ENCODE data around the gene WBP11.
A peak's percentile ranks its signal among the peaks of the same experiment; 100 is the strongest.

WBP11 gene

DNA sequence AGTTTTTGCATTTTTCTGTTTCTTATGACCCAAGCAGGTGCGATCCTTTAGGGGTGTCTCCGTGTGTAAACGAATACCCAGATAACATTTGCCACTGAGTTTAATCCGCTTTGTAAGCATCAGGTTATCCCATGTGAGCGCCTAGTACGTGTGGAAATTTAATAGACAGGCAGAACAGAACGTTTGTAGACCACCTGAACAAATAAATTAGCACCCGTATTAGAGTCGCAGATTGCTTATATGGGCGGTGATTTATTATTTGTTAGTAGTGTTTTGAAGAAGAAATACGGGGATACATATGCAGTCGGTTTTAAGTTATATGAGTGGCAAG, 517 bp upstream of the WBP11 start:
- Mint-ChIP-seq H3K4me1 (ENCODE audit: low read depth in 2 of 2) (peaks cover 9 to 19% of the 10 kb centered on the region in 2 donors), H3K36me3 (ENCODE audit: insufficient read depth) (peaks cover 14% of the 10 kb centered on the region), H3K9me3 (no peaks in the 10 kb centered on the region), H3K4me3 (no peak overlapping the region), H3K27ac (no peak overlapping the region), H3K27me3 (no peaks in the 10 kb centered on the region)
- DNase-seq = no peak
- ATAC-seq (replicated peaks) = peak; percentile 3

DNA sequence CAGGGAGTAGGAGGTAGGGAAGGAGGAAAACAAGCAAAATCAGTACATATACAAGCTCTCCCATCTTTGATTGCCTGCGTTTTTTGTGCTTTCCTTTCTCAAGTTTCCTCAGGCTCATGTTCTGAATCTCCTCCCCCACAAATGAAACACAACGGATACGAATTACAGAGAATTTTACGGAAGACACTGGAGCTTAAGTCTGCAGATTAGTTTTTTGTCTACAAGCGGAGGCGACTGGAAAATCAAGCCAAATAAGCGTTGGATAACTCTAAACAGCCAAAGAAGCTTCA, 612 bp downstream of the WBP11 start:
- H3K27ac Mint-ChIP-seq = no peak overlapping the region
- no peaks in the 10 kb centered on the region for H3K27me3 Mint-ChIP-seq
- H3K4me3 Mint-ChIP-seq = no peak overlapping the region
- ATAC-seq (replicated peaks) (no peak), DNase-seq (no peak)
- peaks cover 26% of the 10 kb centered on the region for H3K36me3 Mint-ChIP-seq (ENCODE audit: insufficient read depth)
- H3K9me3 Mint-ChIP-seq = no peaks in the 10 kb centered on the region
- peaks cover 9 to 19% of the 10 kb centered on the region in 2 donors for H3K4me1 Mint-ChIP-seq (ENCODE audit: low read depth in 2 of 2)

DNA sequence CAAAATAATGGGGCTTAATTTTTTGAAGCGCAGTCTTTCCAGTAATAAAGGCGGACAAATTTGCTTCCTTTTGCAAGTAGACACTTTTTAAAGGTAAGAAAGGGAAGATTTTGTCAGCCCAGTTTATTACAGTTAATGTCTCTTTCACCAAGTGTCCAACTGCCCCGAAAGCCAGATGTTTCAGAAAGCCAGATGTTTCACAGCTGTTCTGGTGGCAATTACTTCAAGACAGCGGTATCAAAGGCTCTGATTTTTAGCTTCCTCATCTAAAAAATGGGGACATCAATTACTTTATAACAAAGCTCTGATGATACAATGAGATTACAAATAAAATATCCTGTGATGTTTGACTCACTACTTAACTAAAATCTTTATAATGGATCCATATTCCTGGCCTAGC, 1.0 kb downstream of the WBP11 start:
- H3K4me3 Mint-ChIP-seq = no peak overlapping the region
- peaks cover 9 to 19% of the 10 kb centered on the region in 2 donors for H3K4me1 Mint-ChIP-seq (ENCODE audit: low read depth in 2 of 2)
- no peak overlapping the region for H3K27ac Mint-ChIP-seq
- no peak for DNase-seq
- H3K9me3 Mint-ChIP-seq = no peaks in the 10 kb centered on the region
- no peak for ATAC-seq (replicated peaks)
- H3K27me3 Mint-ChIP-seq = no peaks in the 10 kb centered on the region
- peaks cover 30% of the 10 kb centered on the region for H3K36me3 Mint-ChIP-seq (ENCODE audit: insufficient read depth)

DNA sequence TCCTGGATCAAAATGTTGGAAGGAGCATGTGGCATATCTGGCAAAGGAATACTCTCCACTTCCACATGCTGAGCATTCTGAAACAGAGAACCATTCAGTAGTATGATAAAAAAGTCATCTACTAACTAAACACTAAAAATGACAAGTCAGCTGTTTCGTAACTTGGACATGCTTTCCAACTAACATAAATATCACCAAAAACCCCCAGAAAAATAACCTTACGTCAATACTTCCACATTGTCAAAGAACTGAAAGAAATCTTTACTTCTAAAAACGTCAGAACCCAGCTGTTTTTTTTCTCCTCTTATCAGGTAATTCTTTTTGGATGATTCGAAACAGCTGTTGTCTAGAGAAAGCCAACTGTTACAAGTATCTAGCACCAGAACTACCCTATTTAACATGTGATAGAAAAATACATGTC, 8.2 kb downstream of the WBP11 start:
- Mint-ChIP-seq H3K4me3 (no peak overlapping the region), H3K27me3 (no peaks in the 10 kb centered on the region), H3K27ac (no peak overlapping the region), H3K4me1 (ENCODE audit: low read depth in 2 of 2) (peaks cover 0 to 8% of the 10 kb centered on the region in 2 donors), H3K36me3 (ENCODE audit: insufficient read depth) (peaks cover 98% of the 10 kb centered on the region), H3K9me3 (no peaks in the 10 kb centered on the region)
- DNase-seq (no peak), ATAC-seq (replicated peaks) (no peak)

DNA sequence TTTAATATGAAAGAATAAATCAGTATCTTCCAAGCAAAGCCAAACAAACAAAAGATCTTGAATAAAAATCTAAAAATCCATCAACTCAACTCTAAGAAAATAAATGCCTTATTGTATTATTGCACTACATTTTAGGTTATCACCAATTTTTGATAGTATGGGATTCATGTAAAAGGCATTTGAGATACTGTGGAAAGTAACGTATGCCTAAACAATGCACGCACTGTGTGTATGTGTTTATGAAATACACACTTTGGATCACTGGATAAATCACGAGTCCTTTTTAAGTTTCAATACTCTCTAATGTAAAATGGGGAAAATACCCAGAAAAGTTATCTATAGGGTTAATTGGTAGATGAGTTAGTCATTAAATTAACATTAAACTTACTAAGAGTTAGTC, 17.7 kb downstream of the WBP11 start:
- Mint-ChIP-seq H3K4me1 (ENCODE audit: low read depth in 2 of 2) (peaks cover 3% of the 10 kb centered on the region in 2 donors), H3K36me3 (ENCODE audit: insufficient read depth) (peaks cover 62% of the 10 kb centered on the region), H3K27me3 (no peaks in the 10 kb centered on the region), H3K9me3 (no peaks in the 10 kb centered on the region), H3K27ac (peak overlapping the region in 1 of 2 donors; percentile 52), H3K4me3 (no peak overlapping the region)
- DNase-seq (no peak), ATAC-seq (replicated peaks) (no peak)

DNA sequence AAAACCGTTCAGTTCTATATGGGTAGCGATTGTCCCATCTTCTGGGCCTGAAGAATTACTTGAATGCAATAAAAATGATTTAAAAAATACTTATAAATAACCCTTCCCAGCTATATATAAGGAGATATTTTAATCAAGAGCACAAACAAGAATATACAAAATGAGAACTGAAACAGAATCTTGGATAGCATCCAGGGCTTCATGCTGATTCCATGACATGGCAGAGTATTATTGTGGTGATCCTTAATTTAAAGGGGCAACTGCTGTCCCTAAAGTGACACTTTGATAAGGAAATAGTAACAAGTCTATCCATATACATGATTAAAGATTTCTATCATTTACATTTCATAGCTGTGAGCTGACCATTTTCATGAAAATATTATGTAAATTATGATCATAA, 18.8 kb downstream of the WBP11 start:
- Mint-ChIP-seq H3K36me3 (ENCODE audit: insufficient read depth) (peaks cover 52% of the 10 kb centered on the region), H3K4me1 (ENCODE audit: low read depth in 2 of 2) (peaks cover 6 to 7% of the 10 kb centered on the region in 2 donors), H3K4me3 (no peak overlapping the region), H3K27ac (no peak overlapping the region), H3K9me3 (no peaks in the 10 kb centered on the region), H3K27me3 (no peaks in the 10 kb centered on the region)
- DNase-seq = no peak
- ATAC-seq (replicated peaks) = no peak

DNA sequence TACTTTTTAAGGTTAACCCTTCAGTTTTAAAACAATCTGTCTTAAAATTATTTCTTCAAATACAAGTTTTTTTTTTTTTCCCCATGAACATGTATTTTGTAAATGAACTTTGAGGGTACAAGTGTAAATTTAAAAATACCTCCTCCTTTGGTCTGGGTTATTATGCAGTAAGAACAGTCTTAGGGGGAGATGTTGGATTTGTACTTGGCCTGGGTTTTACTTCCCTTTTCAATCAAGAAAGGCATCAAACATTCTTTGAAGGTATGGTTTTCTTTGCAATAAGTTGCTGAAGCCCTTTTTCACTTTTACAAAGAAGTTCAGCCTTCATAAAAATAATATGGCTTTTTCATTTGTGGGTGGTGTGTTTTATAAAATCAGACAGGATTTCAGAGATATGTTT, 20.5 kb downstream of the WBP11 start:
- Mint-ChIP-seq H3K27me3 (no peaks in the 10 kb centered on the region), H3K9me3 (no peaks in the 10 kb centered on the region), H3K4me1 (ENCODE audit: low read depth in 2 of 2) (peaks cover 6 to 8% of the 10 kb centered on the region in 2 donors), H3K4me3 (no peak overlapping the region), H3K36me3 (ENCODE audit: insufficient read depth) (peaks cover 37% of the 10 kb centered on the region), H3K27ac (no peak overlapping the region)
- DNase-seq = no peak
- ATAC-seq (replicated peaks) = no peak

DNA sequence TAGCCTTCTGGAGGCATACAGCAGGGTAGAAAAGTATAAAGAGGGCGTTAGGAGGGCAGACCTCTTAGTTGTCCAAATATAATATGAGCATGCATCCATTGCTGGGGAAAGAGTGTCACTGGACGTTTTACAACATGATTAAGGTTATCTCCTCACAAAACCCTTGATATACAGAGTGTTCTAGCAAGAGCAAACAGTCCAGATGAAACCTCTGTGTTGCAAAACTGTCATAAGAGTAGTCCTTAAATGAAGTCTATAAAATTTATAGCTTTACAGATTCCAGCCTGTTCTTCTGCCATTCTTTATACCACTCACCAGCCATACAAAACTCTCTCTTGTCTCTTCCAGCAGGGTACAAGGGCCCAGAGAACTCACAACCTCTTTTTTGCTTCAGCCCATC, 21.7 kb downstream of the WBP11 start:
- no peak for DNase-seq
- no peak for ATAC-seq (replicated peaks)
- no peak overlapping the region for H3K27ac Mint-ChIP-seq

DNA sequence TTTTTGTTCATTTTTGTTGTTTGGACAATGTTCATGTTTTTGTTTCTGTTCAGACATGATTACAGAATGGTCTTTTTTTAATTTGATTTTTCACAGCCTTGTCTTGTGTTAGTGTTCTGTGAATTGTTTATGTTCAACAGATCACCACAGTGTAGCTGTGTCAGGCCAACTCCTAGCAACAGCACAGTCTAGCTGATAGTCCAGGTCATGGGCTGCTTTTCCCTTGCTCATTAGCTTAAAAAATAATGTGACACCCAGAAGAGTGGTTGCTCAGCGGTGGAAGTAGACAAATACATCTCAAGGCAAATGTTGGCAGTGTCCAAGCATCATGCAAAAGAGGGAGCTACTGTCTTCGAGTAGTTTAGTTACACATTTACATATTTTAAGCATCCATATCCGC, 22.4 kb downstream of the WBP11 start:
- H3K4me3 Mint-ChIP-seq = no peak overlapping the region
- no peak overlapping the region for H3K27ac Mint-ChIP-seq
- H3K4me1 Mint-ChIP-seq (ENCODE audit: low read depth in 2 of 2) = peaks cover 10 to 12% of the 10 kb centered on the region in 2 donors
- peaks cover 18% of the 10 kb centered on the region for H3K36me3 Mint-ChIP-seq (ENCODE audit: insufficient read depth)
- ATAC-seq (replicated peaks) (no peak), DNase-seq (no peak)
- no peaks in the 10 kb centered on the region for H3K9me3 Mint-ChIP-seq
- H3K27me3 Mint-ChIP-seq = no peaks in the 10 kb centered on the region

More for the DNA sequence above, 21.7 kb downstream of the WBP11 start:
- H3K4me1 Mint-ChIP-seq (ENCODE audit: low read depth in 2 of 2) = peaks cover 4 to 5% of the 10 kb centered on the region in 2 donors
- peaks cover 25% of the 10 kb centered on the region for H3K36me3 Mint-ChIP-seq (ENCODE audit: insufficient read depth)
- H3K27me3 Mint-ChIP-seq = no peaks in the 10 kb centered on the region
- H3K4me3 Mint-ChIP-seq = no peak overlapping the region
- no peaks in the 10 kb centered on the region for H3K9me3 Mint-ChIP-seq

DNA sequence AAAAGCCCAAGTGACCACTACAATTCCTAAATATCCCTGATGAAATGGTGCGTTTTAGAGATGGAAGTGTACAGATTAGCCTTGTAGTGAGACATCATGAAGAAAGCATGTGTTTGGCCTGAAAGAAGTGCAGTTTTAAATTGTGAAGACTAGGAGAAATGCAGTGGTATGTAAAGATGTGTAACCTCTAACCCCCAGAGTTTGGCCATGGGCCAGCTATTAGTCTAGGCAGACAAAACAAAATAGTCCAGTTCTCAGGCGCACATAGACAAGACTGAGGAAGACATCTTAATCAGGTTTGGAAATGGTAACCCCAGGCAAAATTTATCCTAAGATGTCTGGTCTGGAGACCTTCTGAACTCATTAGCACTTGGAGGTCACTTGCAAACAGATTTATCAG, 23.4 kb downstream of the WBP11 start:
- DNase-seq = no peak
- Mint-ChIP-seq H3K27ac (no peak overlapping the region), H3K4me3 (no peak overlapping the region)

DNA sequence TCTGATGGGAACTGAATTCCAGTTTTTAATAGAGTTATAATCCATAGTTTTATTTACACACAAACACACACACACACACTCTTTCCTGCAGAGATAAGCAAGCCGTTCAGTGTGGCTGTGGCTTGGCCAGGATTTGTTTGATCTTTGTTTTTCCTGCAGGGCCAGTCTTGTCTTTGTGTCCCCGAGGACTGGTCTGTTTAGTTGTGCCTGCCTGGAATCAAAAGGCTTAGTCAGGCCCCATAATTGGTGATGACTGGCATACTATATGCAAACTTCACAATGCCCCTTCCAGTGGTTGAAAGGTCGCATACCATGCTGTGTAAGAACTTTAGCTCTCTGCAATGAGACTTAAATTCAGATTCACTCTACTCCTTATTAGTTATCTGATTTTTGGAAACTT, 26.0 kb downstream of the WBP11 start:
- H3K4me1 Mint-ChIP-seq (ENCODE audit: low read depth in 2 of 2) = peaks cover 28 to 37% of the 10 kb centered on the region in 2 donors
- no peak overlapping the region for H3K4me3 Mint-ChIP-seq
- H3K36me3 Mint-ChIP-seq (ENCODE audit: insufficient read depth) = peaks cover 24% of the 10 kb centered on the region
- H3K27me3 Mint-ChIP-seq = no peaks in the 10 kb centered on the region
- H3K27ac Mint-ChIP-seq = no peak overlapping the region
- DNase-seq (no peak), ATAC-seq (replicated peaks) (no peak)
- H3K9me3 Mint-ChIP-seq = no peaks in the 10 kb centered on the region

More for the DNA sequence above, 23.4 kb downstream of the WBP11 start:
- ATAC-seq (replicated peaks) = no peak
- Mint-ChIP-seq H3K9me3 (no peaks in the 10 kb centered on the region), H3K36me3 (ENCODE audit: insufficient read depth) (peaks cover 12% of the 10 kb centered on the region), H3K4me1 (ENCODE audit: low read depth in 2 of 2) (peaks cover 19 to 22% of the 10 kb centered on the region in 2 donors), H3K27me3 (no peaks in the 10 kb centered on the region)

DNA sequence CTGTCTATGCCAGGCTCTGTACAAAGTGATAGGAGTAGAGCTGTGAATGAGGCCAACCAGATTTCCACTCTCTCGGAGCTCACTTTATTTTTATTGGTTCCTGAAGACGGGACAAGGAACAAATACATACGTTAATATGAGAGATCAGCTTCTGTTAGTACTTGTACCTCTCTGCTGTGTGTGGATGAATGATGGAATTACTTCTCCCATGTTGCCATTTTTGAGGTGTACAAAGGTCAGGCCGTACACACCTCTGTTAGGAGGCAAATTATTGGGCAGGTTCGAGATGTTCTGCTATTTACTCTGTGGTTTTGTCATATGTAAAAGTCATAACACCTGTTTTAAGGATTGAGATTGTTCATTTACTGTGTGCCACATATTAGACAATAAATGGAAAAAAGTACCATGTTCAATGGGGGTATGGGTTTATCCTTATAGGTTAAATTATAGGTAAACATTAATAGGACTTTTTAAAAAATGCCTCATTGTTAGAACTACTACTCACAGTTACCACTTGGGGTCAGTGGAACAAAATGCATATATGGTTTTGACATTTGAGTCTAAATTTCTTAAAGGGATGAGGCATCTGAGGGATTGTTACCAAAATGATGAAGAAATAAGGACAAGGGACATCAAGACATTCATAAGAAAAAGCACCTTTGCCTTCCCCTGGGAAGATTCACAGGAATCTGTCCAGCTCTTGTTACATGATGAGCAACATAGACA, 26.9 kb downstream of the WBP11 start:
- H3K4me3 Mint-ChIP-seq = peak overlapping the region in 1 of 2 donors; percentile 99
- no peaks in the 10 kb centered on the region for H3K9me3 Mint-ChIP-seq
- peaks cover 33 to 44% of the 10 kb centered on the region in 2 donors for H3K4me1 Mint-ChIP-seq (ENCODE audit: low read depth in 2 of 2)
- ATAC-seq (replicated peaks) = no peak
- H3K36me3 Mint-ChIP-seq (ENCODE audit: insufficient read depth) = peaks cover 32% of the 10 kb centered on the region
- no peak for DNase-seq
- H3K27ac Mint-ChIP-seq = peak overlapping the region in 1 of 2 donors; percentile 97
- no peaks in the 10 kb centered on the region for H3K27me3 Mint-ChIP-seq

DNA sequence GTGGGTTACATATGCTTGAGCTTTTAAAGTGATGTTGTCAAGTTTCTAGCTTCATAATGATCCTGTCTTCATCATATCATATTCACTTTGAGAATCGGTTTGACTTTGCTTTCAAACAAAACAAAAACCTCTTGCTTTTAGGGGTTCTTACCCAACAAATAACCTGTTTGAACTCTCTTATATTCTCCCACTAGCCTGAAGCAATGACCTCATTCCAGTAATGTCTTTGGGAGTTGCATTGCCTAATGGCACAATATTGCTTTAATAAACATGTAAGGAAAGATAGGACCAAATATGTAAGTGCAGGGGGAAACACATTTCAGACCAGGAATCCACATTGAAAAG, 27.7 kb downstream of the WBP11 start:
- Mint-ChIP-seq H3K4me1 (ENCODE audit: low read depth in 2 of 2) (peaks cover 38 to 51% of the 10 kb centered on the region in 2 donors), H3K4me3 (peak overlapping the region; percentile 98 to 99), H3K36me3 (ENCODE audit: insufficient read depth) (peaks cover 40% of the 10 kb centered on the region), H3K9me3 (no peaks in the 10 kb centered on the region), H3K27ac (peak overlapping the region; percentile 96 to 97), H3K27me3 (no peaks in the 10 kb centered on the region)
- ATAC-seq (replicated peaks) = no peak
- no peak for DNase-seq

DNA sequence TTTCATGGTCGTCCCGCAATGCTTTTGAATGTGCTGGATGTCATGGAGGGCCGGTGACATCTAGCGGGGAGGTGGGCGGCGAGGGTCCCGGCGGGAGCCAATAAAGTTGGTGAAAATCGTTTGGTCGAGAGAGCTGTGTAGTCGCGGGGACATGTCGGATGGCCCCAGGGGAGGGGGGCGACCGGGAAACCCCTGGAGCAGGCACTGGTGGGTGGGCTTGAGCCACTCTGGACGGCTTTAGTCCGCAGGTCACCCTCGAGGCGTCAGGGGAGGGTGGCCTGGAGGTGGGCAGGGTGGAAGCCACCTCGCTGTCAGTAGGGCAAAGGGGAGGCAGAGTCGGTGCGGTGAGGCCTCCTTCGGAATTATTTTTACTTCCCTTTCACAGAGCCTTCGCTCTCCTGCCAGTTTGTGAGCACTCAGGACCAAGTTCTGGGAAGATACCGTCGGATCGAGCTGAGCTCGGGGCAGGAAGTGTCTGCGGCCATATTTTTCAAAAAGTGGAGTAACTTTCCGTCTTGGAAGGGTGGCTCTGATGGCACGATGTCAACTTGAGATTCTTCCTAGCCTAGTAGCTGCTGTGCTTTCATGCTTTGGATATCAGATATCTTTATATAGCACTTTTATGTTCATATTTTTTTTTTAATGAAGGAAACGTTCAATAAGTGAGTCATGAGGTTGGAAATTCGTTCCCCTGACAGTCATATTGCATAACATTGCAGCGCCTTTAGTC, 28.2 kb downstream of the WBP11 start:
- H3K27me3 Mint-ChIP-seq = no peaks in the 10 kb centered on the region
- ATAC-seq (replicated peaks) (no peak), DNase-seq (peak in 1 of 3 experiments; percentile 11)
- peaks cover 38 to 51% of the 10 kb centered on the region in 2 donors for H3K4me1 Mint-ChIP-seq (ENCODE audit: low read depth in 2 of 2)
- H3K4me3 Mint-ChIP-seq = peak overlapping the region; percentile 98 to 99
- peak overlapping the region; percentile 96 to 97 for H3K27ac Mint-ChIP-seq
- H3K36me3 Mint-ChIP-seq (ENCODE audit: insufficient read depth) = peaks cover 45% of the 10 kb centered on the region
- no peaks in the 10 kb centered on the region for H3K9me3 Mint-ChIP-seq
